ENCODE results near the gene FBXL14. TPM values are rescaled to one million over a fixed set of nuclear protein-coding genes. Genes with fewer than 3 reads are reported as not detected.

Gene FBXL14
- total and polyA plus RNA-seq, 2 experiments from 2014 or later: 1.9 to 9.3 TPM

- H3K9me2 ChIP-seq (ENCODE audit: insufficient read depth): no peaks in the 10 kb centered on the region
- 15 to 18% methylated on average over 11 of the region's 11 CpGs for WGBS, 2 experiments (ENCODE audit: low coverage in 1 of 2, low lambda C conversion rate in 2 of 2, missing lambda C conversion rate in 2 of 2)
- peaks cover 64% of the 10 kb centered on the region for H3K4me1 ChIP-seq (ENCODE audit: insufficient read depth)
- H3K4me2 ChIP-seq (ENCODE audit: unreplicated experiment): peak overlapping the region; percentile 87
- in situ Hi-C loops (cut with MboI): loop anchor here (10.0 kb wide), 1 partner anchor 467 kb away; no protein-coding TSS in a partner anchor
- no peaks in the 10 kb centered on the region for H3K36me3 ChIP-seq (ENCODE audit: low read depth)
- H3K9me3 ChIP-seq (ENCODE audit: low read depth): no peaks in the 10 kb centered on the region
- 0 out of 2 replicates have a peak, but pooled peaks cover 4% of the 10 kb centered on the region for H4K20me1 ChIP-seq (ENCODE audit: insufficient read depth)
- no peaks in the 10 kb centered on the region for H3K27me3 ChIP-seq (replicated peaks; ENCODE audit: insufficient read depth)
- peak overlapping the region; percentile 75 for H3K27ac ChIP-seq
- H3K9ac ChIP-seq: peak overlapping the region; percentile 71
- H3K4me3 ChIP-seq: peak overlapping the region; percentile 32
- H3K79me2 ChIP-seq (ENCODE audit: insufficient read depth): peaks cover 98% of the 10 kb centered on the region
- H2AFZ ChIP-seq: no peak overlapping the region
- no peak for TF ChIP-seq EZH2 (IDR thresholded peaks at IDR 0.05; ENCODE audit: insufficient read depth, poor library complexity, severe bottlenecking)
- TF ChIP-seq EZH2phosphoT487 (IDR thresholded peaks at IDR 0.05; ENCODE audit: insufficient read depth, low read depth): no peak
- peak; percentile 94 for DNase-seq
- H3F3A ChIP-seq (ENCODE audit: insufficient read depth): peaks cover 96% of the 10 kb centered on the region
Observed at GRCh38 chr12:1581973-1582708, 12.2 kb downstream of the FBXL14 start.

GRCh38 chr12:1580526-1580925 lies 13.9 kb downstream of the FBXL14 start:
- Histone ChIP-seq H3K9me2 (ENCODE audit: insufficient read depth) (no peaks in the 10 kb centered on the region), H3K79me2 (ENCODE audit: insufficient read depth) (peaks cover 98% of the 10 kb centered on the region), H3K4me1 (ENCODE audit: insufficient read depth) (peaks cover 77% of the 10 kb centered on the region), H3K4me3 (no peak overlapping the region), H3K27me3 (replicated peaks; ENCODE audit: insufficient read depth) (no peaks in the 10 kb centered on the region), H3F3A (ENCODE audit: insufficient read depth) (peaks cover 96% of the 10 kb centered on the region), H3K36me3 (ENCODE audit: low read depth) (no peaks in the 10 kb centered on the region), H2AFZ (no peak overlapping the region), H3K9ac (no peak overlapping the region), H4K20me1 (ENCODE audit: insufficient read depth) (0 out of 2 replicates have a peak, but pooled peaks cover 2% of the 10 kb centered on the region), H3K27ac (0 out of 2 replicates have a peak overlapping the region, but pooled peaks have one; percentile 46), H3K9me3 (ENCODE audit: low read depth) (no peaks in the 10 kb centered on the region), H3K4me2 (ENCODE audit: unreplicated experiment) (no peak overlapping the region)
- no peak for TF ChIP-seq EZH2 (IDR thresholded peaks at IDR 0.05; ENCODE audit: insufficient read depth, poor library complexity, severe bottlenecking)
- no peak for TF ChIP-seq EZH2phosphoT487 (IDR thresholded peaks at IDR 0.05; ENCODE audit: insufficient read depth, low read depth)
- 95 to 100% methylated on average over 3 of the region's 3 CpGs for WGBS, 2 experiments (ENCODE audit: low coverage in 1 of 2, low lambda C conversion rate in 2 of 2, missing lambda C conversion rate in 2 of 2)
- no peak for DNase-seq
- in situ Hi-C loops (cut with MboI): loop anchor here (10.0 kb wide), 1 partner anchor 466 kb away; no protein-coding TSS in a partner anchor

GRCh38 chr12:1579651-1580435 lies 14.5 kb downstream of the FBXL14 start:
- peak; percentile 73 for DNase-seq
- Histone ChIP-seq H3K79me2 (ENCODE audit: insufficient read depth) (peaks cover 98% of the 10 kb centered on the region), H3F3A (ENCODE audit: insufficient read depth) (peaks cover 96% of the 10 kb centered on the region), H3K27ac (peak overlapping the region; percentile 46), H4K20me1 (ENCODE audit: insufficient read depth) (no peaks in the 10 kb centered on the region), H3K36me3 (ENCODE audit: low read depth) (no peaks in the 10 kb centered on the region), H3K27me3 (replicated peaks; ENCODE audit: insufficient read depth) (no peaks in the 10 kb centered on the region), H3K9ac (no peak overlapping the region), H3K4me1 (ENCODE audit: insufficient read depth) (peaks cover 82% of the 10 kb centered on the region), H3K9me3 (ENCODE audit: low read depth) (no peaks in the 10 kb centered on the region), H3K4me3 (no peak overlapping the region), H3K4me2 (ENCODE audit: unreplicated experiment) (peak overlapping the region; percentile 46), H3K9me2 (ENCODE audit: insufficient read depth) (no peaks in the 10 kb centered on the region), H2AFZ (no peak overlapping the region)
- TF ChIP-seq EZH2phosphoT487 (IDR thresholded peaks at IDR 0.05; ENCODE audit: insufficient read depth, low read depth): no peak
- TF ChIP-seq EZH2 (IDR thresholded peaks at IDR 0.05; ENCODE audit: insufficient read depth, poor library complexity, severe bottlenecking): no peak
- in situ Hi-C loops (cut with MboI): loop anchor here (10.0 kb wide), 1 partner anchor 465 kb away; no protein-coding TSS in a partner anchor
- WGBS, 2 experiments (ENCODE audit: low coverage in 1 of 2, low lambda C conversion rate in 2 of 2, missing lambda C conversion rate in 2 of 2): 75 to 76% methylated on average over 11 of the region's 11 CpGs

Data from GM23248 (cell line).